HL-60 (cell line): ENCODE results near the gene ST8SIA2.

ENCODE experiments used
- DNase-seq, 2 experiments: peaks; one replicate each; pipeline ENCODE4 v3.0.0-alpha.2; 2010 to 2020; ENCODE audit warnings: low read depth in 1 of 2, low spot score in 1 of 2
- H3K27ac ChIP-seq: fragments of 250-450 bp; sonication (Bioruptor Pico); replicated peaks from 2 replicates; pipeline ENCODE4 v1.5.1; 2020; ENCODE audit warnings: mild to moderate bottlenecking, moderate library complexity
- H3K27me3 ChIP-seq: fragments of 250-450 bp; sonication (Bioruptor Pico); 2 replicates; pipeline ENCODE4 v1.5.1; 2021; ENCODE audit warnings: mild to moderate bottlenecking, moderate library complexity; ENCODE audit not compliant: insufficient read depth, poor library complexity, severe bottlenecking
- H3K4me3 ChIP-seq: replicated peaks from 2 replicates; pipeline ENCODE4 v1.5.1; 2011; ENCODE audit warnings: mild to moderate bottlenecking, control low read depth, low read length; ENCODE audit not compliant: insufficient read depth
- CTCF ChIP-seq: IDR thresholded peaks from one replicate; pipeline ENCODE4 v1.5.1; 2011; ENCODE audit warnings: low read length, control low read depth, inconsistent platforms; ENCODE audit not compliant: insufficient read depth
- GABPA ChIP-seq: IDR thresholded peaks from 2 replicates; pipeline ENCODE4 v1.6.1; 2012; ENCODE audit warnings: low read depth
- POLR2AphosphoS5 ChIP-seq: IDR thresholded peaks from 2 replicates; pipeline ENCODE4 v1.6.1; 2012; ENCODE audit warnings: low read depth
- REST ChIP-seq: IDR thresholded peaks from 2 replicates; pipeline ENCODE4 v1.6.1; 2012; ENCODE audit warnings: low read depth; ENCODE audit not compliant: insufficient replicate concordance
- SPI1 ChIP-seq: IDR thresholded peaks from 2 replicates; pipeline ENCODE4 v1.6.1; 2012; ENCODE audit warnings: low read depth, mild to moderate bottlenecking, borderline replicate concordance

ST8SIA2 gene

GRCh38 chr15:92375057-92375456 lies 18.6 kb upstream of the ST8SIA2 start:
- no peak overlapping the region for H3K27ac ChIP-seq
- H3K27me3 ChIP-seq: no peaks in the 10 kb centered on the region
- DNase-seq: no peak
- H3K4me3 ChIP-seq: no peak overlapping the region
- TF ChIP-seq GABPA (no peak), CTCF (no peak), POLR2AphosphoS5 (no peak), SPI1 (no peak), REST (no peak)

- TF ChIP-seq CTCF: no peak
Measured at GRCh38 chr15:92376109-92376508, 17.6 kb upstream of the ST8SIA2 start.

GRCh38 chr15:92377083-92377789 lies 16.4 kb upstream of the ST8SIA2 start:
- H3K27ac ChIP-seq: no peak overlapping the region
- no peak for DNase-seq
- no peak overlapping the region for H3K4me3 ChIP-seq
- no peak for TF ChIP-seq GABPA
- no peak for TF ChIP-seq REST
- no peak for TF ChIP-seq CTCF
- TF ChIP-seq POLR2AphosphoS5: no peak
- no peak for TF ChIP-seq SPI1
- H3K27me3 ChIP-seq: no peaks in the 10 kb centered on the region

More at GRCh38 chr15:92376109-92376508, 17.6 kb upstream of the ST8SIA2 start:
- Histone ChIP-seq H3K27ac (no peak overlapping the region), H3K27me3 (no peaks in the 10 kb centered on the region), H3K4me3 (no peak overlapping the region)
- DNase-seq: no peak
